NCI-H748 (cell line): Measurements from ENCODE around the gene FHIT.

Source experiments
- DNase-seq: peaks from one replicate; lab custom pipeline; 2025; ENCODE audit not compliant: unreplicated experiment; lab: John Stamatoyannopoulos, UW

FHIT gene

DNA sequence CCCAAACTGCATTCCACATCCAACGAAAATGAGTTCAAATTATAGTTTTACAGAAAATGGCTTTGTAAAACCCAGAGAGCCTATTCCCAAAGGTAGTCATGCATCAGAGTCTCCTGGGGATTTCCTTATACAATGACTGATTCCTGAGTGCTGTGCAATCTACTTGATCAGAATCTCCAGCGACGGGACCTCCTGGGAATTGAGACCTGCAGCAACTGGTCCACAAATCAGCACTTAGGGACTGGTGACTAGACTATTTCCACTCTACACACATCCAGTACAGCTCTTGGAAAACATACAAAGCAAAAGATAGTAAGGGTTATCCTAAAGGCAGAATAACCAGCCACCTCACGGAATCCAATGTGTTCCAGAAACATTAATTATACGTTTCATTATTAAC is 1330.4 kb downstream of the FHIT start:
- DNase-seq, result no peak

DNA sequence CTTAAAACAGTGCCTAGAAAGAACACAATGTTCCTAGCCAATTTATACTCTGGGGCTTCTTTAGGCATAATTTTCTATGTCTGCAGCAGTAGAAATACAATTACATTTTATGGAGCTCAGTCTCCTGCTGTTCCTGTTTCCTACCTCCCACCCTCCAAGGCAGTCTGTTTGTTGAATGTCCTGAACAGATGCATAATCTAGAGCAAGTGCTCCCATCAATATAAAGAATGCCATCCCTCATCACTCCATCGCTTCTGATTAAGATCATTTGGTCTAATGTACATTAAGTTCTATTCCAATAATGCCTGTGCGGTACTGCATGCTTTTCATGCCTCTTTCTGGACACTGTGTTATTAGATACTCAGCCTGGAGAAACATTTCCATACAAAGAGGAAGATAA is 1331.7 kb downstream of the FHIT start:
- no peak for DNase-seq

DNA sequence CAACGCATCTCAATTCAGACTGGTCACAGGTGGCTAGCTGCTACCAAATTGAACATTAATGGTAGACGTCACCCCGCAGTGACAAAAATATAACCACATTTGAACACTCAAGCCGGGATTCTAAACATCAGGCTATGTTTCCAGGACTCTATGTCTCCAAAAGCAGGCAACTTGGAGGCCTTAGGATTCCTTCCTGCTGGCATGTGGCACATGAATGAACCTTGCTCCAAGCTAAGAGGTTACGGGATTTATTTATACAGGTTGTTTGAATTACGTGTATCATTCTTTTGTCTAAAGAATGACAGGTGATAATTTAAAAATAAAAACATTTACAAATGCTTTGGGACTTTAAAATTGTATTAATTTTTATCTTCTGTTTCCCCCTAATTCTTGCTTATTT is 1337.0 kb downstream of the FHIT start:
- DNase-seq, result no peak

DNA sequence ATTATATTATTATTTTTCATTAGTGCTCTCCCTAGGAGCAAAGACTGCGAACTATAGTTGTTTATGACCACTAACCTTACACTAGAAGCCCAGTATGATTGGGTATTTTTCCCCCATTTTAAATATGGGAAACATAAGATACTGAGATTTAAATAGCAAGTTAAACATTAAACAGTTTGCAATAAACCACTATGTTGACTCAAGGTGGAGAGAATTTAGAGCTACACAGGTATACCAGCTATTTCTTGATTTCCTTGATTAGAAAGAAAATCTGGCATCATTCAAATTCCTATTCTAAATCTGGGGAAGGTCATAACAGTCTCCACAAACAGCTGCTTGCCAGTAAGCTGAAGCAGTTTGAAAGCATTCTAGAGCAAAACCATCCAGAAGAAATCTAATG is 1337.6 kb downstream of the FHIT start:
- no peak for DNase-seq

DNA sequence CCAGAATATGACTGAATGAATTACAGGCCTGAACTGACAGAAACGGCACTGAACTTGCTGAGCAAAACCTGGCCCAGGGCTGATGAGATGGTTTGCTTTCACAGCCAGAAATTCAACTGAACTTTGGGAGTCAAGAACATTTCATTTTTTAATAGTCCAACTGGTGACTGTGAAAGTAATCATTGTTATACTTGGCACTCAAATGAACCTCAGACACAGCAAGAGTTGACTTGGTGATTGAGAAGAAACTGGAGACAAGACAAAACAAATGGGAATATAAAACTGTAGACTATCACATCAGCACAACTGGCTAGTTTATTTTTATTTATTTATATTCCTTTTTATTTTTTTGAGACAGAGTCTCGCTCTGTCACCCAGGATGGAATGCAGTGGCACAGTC is 1342.6 kb downstream of the FHIT start:
- no peak for DNase-seq

DNA sequence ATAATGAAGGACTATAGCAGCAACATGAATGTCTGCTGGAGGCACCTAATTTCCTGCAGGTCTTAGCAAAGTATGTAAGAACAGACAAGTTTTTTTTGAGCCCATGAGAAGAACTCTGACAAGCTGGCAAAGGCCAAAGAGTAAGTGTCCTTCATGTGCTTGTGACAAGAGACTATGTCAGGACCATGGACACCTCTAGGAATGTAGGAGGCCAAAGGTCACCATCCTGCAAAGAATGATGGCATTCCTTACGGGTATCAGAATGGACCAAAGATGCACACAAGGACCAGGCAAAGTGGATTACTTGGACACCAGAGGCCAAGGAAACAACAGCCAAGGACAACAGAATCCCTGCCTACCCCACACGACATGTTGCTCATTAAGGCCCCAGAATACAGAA is 1343.0 kb downstream of the FHIT start:
- no peak for DNase-seq

DNA sequence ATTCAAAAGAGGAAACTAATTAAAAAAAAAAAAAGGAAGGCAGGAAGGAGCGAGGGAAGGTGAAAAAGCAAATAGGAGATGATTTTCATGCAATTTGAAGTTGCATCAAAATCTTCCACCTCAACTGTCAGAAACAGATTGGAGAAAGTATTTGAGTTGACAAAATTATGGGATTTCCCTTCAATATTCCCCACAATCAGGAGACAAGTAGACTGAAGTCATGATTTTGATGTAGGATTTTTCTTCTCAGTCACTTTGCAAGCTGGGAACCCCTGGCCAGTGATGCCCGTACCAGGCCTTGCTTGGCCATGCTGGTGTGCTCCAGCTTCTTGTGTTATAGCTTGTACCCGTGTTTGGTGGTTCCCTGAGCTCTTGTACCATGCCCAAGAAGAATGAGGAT is 1347.0 kb downstream of the FHIT start:
- no peak for DNase-seq

DNA sequence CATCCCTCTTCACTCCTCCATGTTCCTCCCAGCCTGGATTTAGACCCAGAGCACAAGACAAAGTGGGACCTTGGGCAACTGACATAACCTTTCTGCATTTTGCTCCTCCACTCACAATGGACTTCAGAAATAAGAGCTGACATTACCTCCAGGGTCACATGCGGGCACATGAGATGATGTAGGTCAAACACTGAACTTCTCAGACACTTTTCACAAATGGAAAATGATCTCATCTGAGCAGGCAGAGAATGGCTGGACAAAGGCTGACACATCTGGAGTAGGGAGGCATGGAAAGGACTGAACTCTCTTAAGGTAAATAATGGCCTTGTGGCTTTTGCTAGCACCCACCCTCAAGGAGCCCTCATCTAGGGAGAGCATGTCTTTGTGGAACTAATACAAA is 1352.2 kb downstream of the FHIT start:
- no peak for DNase-seq

DNA sequence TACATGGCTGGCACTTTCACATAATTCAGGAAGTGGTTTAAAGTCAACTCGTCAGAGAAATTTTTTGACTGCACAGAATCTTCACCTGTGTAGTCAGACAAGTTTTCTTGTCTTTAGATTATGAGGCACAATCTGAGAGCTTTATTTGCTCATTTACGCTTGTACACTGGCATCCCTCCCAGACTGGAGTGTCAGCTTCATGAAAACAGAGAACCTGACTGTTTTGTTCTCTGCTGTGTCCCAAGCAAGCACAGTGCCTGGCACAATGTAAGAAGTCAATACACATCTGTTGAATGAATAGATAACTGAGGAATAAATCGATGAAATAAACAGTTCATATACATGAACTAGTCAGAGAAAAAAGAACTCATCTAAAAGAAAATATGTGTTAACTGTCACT is 1355.3 kb downstream of the FHIT start:
- peak; percentile 1 for DNase-seq

DNA sequence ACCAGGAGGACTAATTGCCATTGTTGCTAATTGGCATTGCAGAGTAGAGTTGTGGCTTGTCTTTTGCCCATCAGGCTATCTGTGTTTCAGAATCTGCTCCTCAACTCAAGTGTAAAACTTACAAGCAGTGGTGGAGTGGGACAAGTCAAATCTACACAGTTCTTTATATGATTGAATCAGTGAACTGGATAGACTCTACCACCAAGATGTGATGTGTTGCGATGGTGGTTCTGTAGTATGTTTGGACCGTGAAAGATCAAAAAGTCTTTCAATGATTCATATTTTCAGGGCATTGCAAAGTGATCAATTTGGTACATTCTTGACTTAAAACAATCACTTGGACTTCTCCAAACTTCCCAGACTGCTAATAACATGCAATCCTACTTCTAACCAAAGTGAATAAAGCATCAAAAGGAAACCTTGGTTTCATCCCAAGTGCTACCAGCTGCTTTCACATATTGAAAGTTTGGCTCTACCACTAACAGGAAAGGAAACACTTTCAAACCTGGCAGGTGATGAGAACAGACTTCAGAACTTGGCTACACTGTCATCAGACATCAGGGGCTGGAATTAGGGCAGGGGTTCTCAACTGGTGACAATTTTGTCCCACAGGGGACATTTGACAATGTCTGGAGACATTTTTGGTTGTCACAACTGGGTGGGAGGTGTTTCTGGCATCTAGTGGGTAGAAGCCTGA is 1356.7 kb downstream of the FHIT start:
- DNase-seq, result no peak

DNA sequence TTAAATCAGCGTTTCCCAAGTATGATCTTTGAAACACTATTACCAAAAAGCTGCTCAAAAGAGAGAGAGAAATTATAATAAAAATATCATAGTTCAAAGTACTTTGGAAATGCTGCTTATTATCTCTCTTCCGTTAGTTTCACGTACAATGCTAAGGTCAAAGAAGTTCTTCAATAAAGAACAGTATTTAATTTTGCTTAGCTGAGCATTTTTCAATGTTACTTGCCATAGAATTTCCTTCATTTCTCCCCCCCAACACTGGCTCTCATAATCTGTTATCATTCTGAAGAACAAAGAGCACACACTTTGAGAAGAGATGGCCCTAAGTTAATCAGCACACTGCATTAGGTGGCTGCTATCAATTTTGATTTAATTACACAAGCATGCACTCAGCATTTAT is 1360.6 kb downstream of the FHIT start:
- no peak for DNase-seq

DNA sequence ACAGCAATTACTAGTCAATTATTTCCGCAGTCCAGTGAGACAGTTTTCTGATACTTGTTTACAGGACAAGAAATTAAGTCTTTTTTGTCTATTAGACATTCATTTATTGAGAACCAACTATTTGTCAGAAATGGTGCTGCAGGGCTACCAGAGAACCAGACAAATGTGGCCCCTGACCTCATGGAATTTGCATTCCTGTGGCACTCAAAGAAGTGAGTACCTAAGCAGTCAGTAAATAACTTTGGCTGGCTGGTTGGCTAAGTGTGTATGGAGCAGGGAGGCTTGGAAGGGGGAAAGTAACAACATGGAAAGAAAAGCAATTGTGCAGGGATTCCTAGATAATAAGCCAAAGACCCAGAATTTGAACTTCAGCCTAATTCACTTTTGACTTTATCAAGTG is 1364.5 kb downstream of the FHIT start:
- no peak for DNase-seq

DNA sequence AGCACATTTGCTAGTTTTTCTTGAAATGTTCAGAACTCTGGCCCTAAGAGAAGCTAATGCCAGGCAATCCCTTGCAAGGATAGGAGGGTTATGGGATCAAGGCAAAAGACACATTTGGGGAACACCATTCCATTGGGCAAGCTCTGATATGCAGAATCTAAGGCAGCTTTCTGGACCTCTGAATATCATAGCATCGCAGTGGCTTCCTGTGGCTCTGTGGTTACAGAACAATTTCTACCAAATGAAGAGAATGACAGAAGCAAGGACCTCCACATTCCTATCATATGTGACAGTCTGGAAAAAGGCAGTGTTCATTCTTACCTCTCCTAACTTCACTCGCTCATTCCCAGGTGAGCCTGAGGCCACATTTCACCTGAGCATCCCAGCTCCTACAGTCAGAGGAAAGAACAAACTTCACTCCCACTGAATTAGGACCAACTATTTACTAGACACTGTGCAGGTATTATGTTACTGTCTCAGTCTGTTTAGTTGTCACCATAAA is 1365.3 kb downstream of the FHIT start:
- no peak for DNase-seq

DNA sequence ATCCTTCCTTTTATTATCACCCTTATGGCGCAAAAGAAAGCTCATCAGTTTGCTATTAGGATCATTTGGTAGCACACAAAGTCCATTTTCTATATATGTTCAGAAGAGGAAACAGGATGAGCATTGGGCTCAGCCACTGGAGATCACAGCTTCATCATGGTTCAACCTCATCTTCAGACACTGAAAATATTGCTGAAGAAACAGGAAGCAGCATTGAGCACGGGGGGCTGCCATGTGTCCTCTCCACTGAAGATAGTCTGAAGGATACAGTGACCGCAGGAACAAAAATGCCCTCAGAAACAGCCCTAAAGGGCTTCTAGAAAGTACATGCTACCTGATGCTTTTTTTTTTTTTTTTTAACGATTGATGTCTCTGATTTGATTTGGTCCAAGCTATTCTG is 1366.2 kb downstream of the FHIT start:
- DNase-seq, result no peak

DNA sequence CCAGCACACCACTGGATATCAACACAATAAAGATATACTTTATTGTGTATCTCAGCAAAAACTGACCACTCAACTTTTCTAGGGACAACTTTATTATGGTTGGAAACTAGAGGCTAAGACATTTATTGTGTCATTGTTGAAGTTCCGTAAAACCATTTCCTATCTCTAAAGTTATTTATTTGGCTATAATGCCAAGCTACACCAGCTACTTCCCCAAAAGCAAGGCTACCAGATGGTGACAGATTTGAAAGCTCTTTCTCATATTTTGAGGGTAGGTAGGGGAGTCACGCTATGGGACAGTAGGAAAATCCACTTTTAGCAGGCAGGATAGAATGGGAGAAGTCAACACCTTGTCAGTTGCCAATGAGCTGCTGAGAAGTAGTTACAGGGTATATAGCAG is 1366.8 kb downstream of the FHIT start:
- DNase-seq, result no peak

DNA sequence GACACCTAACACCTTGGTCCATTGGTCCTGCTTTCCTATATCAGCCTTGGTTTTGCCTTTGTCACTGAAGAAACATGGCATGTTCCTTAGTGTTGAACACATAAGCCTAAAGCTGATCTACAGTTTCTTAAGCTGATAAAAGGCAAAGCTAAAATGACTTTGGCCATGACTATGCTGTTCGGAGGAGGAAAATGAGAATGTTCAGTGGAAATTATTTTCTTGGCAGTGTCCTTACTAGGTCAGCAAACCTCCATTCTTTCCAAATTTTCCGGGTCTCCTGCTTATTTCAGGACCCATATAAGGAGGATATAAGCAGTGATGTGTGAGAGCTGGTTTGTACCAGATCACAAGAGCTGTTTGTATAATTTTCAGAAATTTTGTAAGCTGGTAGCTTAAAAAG is 1368.5 kb downstream of the FHIT start:
- no peak for DNase-seq

DNA sequence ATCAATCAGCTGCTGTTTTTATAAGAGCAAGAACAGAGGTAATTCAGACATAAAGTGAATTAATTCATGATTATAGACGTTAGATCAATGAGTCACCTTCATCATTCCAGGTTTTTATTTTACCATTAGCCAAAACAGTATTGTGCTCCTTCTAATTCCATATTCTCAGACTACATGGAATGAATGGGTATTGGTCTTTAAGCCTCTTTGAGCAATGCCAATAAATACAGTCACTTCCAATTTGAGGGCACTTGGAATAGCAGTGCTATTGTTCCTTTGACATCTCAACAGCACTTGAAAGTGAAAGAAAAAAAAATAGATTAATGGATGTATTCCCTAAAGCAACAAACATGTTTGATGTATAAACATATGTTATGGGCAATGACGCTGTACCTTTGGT is 1370.5 kb downstream of the FHIT start:
- DNase-seq, result peak; percentile 96

DNA sequence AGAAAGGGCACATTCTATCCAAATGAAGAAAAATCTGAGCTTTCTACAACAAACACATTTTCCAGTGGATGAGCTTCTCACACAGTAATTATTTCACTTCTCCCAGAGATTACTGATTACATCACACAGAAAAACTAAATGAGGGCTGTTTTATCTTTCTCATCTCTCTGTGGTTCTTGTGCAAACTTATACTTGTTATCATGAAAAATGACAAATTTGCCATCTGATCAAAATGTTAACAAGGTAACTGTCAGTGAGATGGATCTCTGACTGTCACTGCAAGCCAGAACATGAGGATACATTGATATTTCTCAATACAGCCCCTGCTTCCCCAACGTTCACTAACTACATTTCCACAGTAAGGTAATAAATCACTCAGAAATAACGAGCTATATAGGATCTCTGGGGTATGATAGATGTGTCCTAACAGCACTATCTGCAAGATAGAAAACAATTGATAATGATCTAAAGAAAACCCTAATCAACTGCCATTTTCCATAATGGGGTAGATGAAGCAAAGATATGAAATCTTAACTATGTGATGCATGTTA is 1372.1 kb downstream of the FHIT start:
- no peak for DNase-seq

DNA sequence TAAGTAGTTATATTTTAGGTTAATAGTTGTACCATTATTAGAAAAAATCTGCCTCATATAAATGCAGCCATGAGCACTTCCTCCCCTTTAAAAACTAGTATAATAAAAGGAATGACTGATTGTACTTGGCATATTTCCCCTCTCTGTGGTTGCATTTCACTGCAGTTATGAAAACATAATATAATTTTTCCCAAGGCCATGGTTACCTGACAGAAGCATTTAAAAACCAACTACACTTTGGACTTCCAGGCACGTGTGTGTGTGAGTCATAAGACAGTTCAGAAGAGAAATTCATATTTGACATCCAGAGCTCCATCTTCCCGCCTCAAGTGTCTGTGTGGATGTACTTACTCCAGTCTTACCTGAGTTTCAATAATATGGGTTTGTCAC is 1373.2 kb downstream of the FHIT start:
- DNase-seq, result no peak

DNA sequence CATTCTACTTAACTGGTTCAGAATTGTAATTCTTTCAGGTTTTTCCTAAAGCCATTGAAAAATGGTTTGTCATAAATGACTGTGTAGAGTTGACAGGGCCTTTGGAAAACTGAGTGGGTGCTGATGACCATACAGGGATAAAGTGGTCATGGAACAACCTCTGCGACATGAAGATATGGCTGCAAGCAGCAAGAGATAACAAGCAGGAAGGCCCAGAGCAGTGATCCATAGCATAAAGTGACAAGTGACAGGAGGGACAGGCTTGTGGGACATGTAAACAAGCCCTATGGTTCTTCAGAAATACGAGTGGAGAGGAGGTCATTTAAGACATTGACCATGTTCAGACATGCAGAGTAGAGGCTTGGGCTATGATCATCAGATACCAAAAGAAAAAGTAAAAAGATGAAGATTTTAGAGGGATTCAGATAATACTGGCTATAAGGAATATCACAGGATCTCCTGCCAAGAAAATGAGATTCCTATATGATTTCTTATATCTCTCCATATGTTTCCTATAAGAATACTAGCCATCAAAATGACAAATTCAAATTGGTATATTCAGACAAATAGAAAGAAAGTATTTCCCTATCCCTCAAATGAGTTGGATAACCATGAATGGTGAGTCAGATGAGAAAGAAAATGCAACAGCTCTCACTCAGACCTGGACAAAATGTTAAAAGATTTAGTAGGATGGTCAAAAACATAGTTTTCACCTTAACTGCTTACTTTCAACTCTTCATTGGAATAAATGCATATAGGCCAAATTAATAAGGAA is 1373.8 kb downstream of the FHIT start:
- DNase-seq, result no peak

DNA sequence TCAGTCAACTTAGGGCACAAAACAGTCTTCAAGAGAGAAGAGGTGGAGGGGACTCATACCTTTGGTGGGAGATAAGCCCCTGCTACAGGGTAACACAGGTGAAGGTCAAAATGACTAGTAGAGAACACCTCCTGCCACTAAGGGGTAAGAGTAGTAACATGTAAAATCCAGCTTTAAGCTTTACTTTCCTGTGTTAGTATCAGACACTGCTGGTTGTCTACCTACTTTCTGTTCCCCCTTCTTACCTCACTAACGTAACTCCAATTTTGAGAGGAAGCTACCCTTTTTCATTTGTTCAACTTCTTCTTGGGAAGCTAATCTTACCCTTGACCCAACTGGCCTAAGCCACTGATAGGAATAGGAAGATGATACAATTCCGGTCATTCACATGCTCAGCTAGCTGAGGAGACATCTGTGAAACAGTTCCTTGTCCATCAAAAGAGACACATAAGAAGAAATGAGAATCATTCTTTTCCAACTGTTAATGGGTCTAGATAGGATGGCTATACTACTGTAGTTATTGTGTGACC is 1374.7 kb downstream of the FHIT start:
- no peak for DNase-seq

DNA sequence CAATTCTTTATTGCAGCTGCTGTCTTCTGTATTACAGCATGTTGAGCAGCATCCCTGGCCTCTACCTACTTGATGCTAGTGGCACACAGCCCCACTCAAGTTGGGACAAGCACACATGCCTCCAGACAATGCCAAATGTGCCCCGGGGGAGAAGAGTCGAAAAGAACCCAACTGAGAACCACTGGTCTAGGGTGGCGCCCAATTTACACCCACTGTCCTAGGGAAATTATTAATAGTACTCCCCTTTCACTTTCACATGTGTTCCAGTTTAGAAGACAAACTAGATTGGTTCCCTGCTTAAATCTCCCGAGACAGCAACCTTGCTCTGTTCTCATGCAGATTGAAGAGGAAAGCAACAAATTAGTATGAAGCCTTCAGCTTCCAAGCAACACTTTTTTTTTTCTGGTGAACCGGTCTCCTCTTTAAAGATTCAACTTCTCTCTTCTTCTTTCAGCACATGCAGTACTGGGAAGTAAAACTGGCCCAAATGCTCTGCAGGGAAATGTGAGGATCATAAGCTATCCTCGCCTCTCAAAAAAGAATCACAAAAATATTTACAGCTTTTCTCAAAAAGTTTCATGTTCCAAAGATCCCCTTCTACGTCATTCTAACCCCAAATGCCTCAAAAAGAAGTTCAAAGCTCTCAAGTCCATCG is 1377.5 kb downstream of the FHIT start:
- DNase-seq, result no peak
